ENCODE data around the gene KRTAP4-5. TPM values are rescaled to one million over a fixed set of nuclear protein-coding genes. Genes with fewer than 3 reads are reported as not detected.
"Not testable (repeated sequence)": the region's sequence is repeated elsewhere in the genome, so short reads cannot be mapped to it uniquely, and the experiment has no call there.

KRTAP4-5 gene
- total RNA-seq, 2 experiments from 2014 or later, result not detected

- CTCF ChIA-PET; H3K27ac Mint-ChIP-seq; H3K4me3 Mint-ChIP-seq; H3K4me1 Mint-ChIP-seq; DNase-seq; H3K36me3 Mint-ChIP-seq (ENCODE audit: low read depth); H3K27me3 Mint-ChIP-seq; POLR2A ChIA-PET: not testable (repeated sequence)
- peaks cover 15% of the 10 kb centered on the region for H3K9me3 Mint-ChIP-seq
These were observed 9.8 kb downstream of the KRTAP4-5 start for GRCh38 chr17:41139865-41140264.

GRCh38 chr17:41133880-41134735 is 15.5 kb downstream of the KRTAP4-5 start:
- no peak for DNase-seq
- POLR2A ChIA-PET, result no interaction called here
- CTCF ChIA-PET, result no interaction called here
- Mint-ChIP-seq H3K9me3 (peaks cover 2% of the 10 kb centered on the region), H3K27me3 (peaks cover 2% of the 10 kb centered on the region), H3K36me3 (ENCODE audit: low read depth) (no peaks in the 10 kb centered on the region), H3K27ac (no peak overlapping the region), H3K4me3 (no peak overlapping the region), H3K4me1 (no peaks in the 10 kb centered on the region)

DNA sequence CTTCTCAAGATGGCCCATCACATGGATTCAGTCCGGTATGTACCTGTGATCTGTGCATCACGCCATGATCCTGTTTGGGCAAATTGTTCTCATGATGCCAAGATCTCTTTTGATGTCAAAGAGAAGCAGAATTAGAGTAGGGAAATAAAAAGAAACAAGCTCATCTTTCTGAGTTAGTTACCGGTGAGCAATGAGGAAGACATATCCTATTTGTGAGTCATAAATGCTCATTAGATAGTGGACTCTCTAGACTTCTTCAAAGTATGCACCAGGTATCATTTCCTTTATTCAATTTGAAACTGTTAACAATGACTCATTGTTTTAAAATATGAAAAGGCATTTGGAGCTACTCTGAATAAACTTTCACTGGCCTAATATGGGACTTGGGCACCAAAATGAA is 17.6 kb downstream of the KRTAP4-5 start:
- no peaks in the 10 kb centered on the region for H3K36me3 Mint-ChIP-seq (ENCODE audit: low read depth)
- no peak overlapping the region for H3K27ac Mint-ChIP-seq

GRCh38 chr17:41127371-41127770 is 22.3 kb downstream of the KRTAP4-5 start:
- Mint-ChIP-seq H3K4me3 (no peak overlapping the region), H3K4me1 (peaks cover 8% of the 10 kb centered on the region), H3K27me3 (peaks cover 4% of the 10 kb centered on the region), H3K27ac (no peak overlapping the region), H3K9me3 (no peaks in the 10 kb centered on the region), H3K36me3 (ENCODE audit: low read depth) (no peaks in the 10 kb centered on the region)
- DNase-seq, result no peak
- CTCF ChIA-PET, result no interaction called here
- POLR2A ChIA-PET, result no interaction called here

More for the DNA sequence above, 17.6 kb downstream of the KRTAP4-5 start:
- Mint-ChIP-seq H3K27me3 (no peaks in the 10 kb centered on the region), H3K9me3 (no peaks in the 10 kb centered on the region), H3K4me1 (no peaks in the 10 kb centered on the region), H3K4me3 (no peak overlapping the region)
- CTCF ChIA-PET, result no interaction called here
- POLR2A ChIA-PET, result no interaction called here
- no peak for DNase-seq

- H3K9me3 Mint-ChIP-seq, result no peaks in the 10 kb centered on the region
- POLR2A ChIA-PET, result no interaction called here
- H3K4me3 Mint-ChIP-seq, result no peak overlapping the region
These were observed 23.2 kb downstream of the KRTAP4-5 start for GRCh38 chr17:41126412-41126811.

DNA sequence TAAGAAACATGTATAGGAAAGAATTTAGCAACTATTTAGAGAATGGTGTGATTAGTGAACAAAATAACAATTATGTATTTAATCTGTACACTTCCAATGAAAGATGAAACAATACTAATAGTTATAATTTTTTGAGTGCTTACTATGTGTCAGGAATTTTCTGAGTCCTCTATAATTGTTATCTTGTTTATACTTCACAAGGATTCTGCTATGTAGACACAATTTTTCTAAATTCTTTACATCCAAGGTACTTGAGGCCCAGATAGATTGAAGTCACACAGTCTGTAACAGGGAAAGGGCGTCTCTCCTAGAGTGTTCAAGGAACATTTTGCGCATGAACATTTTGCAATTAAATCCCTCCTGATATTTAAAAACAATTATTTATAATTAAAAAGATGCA is 24.6 kb downstream of the KRTAP4-5 start:
- ChIA-PET CTCF (no interaction called here), POLR2A (no interaction called here)
- Mint-ChIP-seq H3K27me3 (peaks cover 4% of the 10 kb centered on the region), H3K4me3 (no peak overlapping the region), H3K4me1 (peaks cover 12% of the 10 kb centered on the region), H3K27ac (no peak overlapping the region), H3K9me3 (peaks cover 1% of the 10 kb centered on the region), H3K36me3 (ENCODE audit: low read depth) (no peaks in the 10 kb centered on the region)
- no peak for DNase-seq

More at GRCh38 chr17:41126412-41126811, 23.2 kb downstream of the KRTAP4-5 start:
- CTCF ChIA-PET, result no interaction called here
- Mint-ChIP-seq H3K27me3 (peaks cover 4% of the 10 kb centered on the region), H3K4me1 (peaks cover 8% of the 10 kb centered on the region), H3K27ac (no peak overlapping the region), H3K36me3 (ENCODE audit: low read depth) (no peaks in the 10 kb centered on the region)
- DNase-seq, result no peak

GRCh38 chr17:41123991-41124371 is 25.6 kb downstream of the KRTAP4-5 start, which contains the start of gene KRTAP4-12:
TSS of gene KRTAP4-12 (minus strand) at chr17:41124182. CDS start at chr17:41124122, 60 bp downstream.
- H3K4me1 Mint-ChIP-seq, result peaks cover 12% of the 10 kb centered on the region
- POLR2A ChIA-PET; DNase-seq; CTCF ChIA-PET; H3K4me3 Mint-ChIP-seq; H3K9me3 Mint-ChIP-seq; H3K36me3 Mint-ChIP-seq (ENCODE audit: low read depth); H3K27ac Mint-ChIP-seq; H3K27me3 Mint-ChIP-seq: not testable (repeated sequence)

- H3K9me3 Mint-ChIP-seq; H3K27me3 Mint-ChIP-seq; CTCF ChIA-PET; H3K4me3 Mint-ChIP-seq; H3K36me3 Mint-ChIP-seq (ENCODE audit: low read depth); DNase-seq; POLR2A ChIA-PET; H3K27ac Mint-ChIP-seq: not testable (repeated sequence)
- peaks cover 12% of the 10 kb centered on the region for H3K4me1 Mint-ChIP-seq
These were observed 26.2 kb downstream of the KRTAP4-5 start for GRCh38 chr17:41123292-41123990.

- Mint-ChIP-seq H3K9me3 (peaks cover 1% of the 10 kb centered on the region), H3K36me3 (ENCODE audit: low read depth) (no peaks in the 10 kb centered on the region), H3K4me3 (no peak overlapping the region), H3K27ac (no peak overlapping the region), H3K4me1 (peaks cover 12% of the 10 kb centered on the region), H3K27me3 (peaks cover 9% of the 10 kb centered on the region)
- DNase-seq, result no peak
- ChIA-PET POLR2A (no interaction called here), CTCF (no interaction called here)
These were observed 27.9 kb downstream of the KRTAP4-5 start for GRCh38 chr17:41121742-41122141.

DNA sequence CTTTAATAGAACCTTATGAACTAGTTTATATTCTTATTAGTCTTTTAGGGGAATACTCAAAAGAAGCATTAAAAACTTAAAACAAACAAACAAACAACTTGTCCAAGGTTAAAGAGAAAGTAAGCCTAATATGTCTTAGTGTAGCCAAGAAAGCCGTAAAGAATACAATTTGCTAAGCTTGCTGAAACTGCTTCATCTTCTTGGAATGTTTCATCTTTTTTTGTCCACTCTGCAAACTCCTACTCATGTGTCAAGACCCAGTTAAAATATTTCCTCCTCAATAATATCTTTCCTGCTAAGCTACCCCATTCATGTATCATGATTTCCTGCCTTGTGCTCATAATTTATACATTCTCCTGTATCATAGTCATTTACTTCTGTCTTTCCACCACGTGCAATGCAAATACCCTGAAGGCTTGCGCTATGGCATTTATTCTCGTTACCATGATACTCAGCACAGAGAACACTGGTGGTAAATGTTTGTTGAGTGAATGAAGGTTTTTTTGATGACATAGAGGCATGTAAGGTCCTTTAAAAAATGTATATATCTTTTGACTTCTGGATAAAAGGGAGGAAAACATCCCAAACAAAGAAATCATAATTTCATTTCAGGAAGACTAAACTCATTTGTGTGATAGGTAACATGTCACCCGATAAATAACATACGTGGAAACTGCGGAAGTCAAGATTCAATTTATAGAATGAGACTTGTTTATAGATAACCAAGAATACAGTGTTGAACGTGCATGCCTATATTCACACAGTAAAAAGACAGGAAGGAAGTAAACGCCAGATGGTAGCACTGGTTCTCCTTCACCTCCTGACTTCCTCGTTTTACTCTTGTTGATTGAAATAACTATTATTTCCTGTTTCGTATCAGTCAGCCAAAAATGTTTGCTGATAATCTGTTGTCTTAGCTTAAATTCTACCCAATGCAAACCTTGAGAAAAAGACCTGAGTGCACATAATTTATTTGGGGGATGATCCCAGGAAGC is 29.6 kb downstream of the KRTAP4-5 start:
- H3K4me1 Mint-ChIP-seq; H3K27ac Mint-ChIP-seq; CTCF ChIA-PET; POLR2A ChIA-PET; H3K36me3 Mint-ChIP-seq (ENCODE audit: low read depth); H3K4me3 Mint-ChIP-seq; DNase-seq; H3K9me3 Mint-ChIP-seq: not testable (repeated sequence)
- peaks cover 14% of the 10 kb centered on the region for H3K27me3 Mint-ChIP-seq

DNA sequence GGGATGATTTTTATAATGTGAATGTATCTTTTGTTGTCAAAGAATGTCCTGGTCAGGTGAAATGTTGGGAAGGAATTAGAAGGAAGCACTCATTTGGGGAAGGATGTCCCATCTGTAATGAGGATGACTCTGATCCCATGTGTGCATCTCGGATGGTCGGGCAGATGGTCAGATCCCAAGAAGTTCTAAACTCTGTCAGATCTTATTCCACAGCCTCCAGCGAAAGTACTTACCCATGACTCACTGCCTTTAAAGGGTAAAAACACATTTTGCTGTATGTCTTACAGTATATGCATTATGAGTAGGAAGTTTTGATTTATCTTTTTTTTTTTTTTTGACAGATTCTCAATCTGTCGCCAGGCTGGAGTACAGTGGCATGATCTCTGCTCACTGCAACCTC is 30.9 kb downstream of the KRTAP4-5 start:
- ChIA-PET CTCF (no interaction called here), POLR2A (no interaction called here)
- no peaks in the 10 kb centered on the region for H3K36me3 Mint-ChIP-seq (ENCODE audit: low read depth)
- no peak overlapping the region for H3K4me3 Mint-ChIP-seq
- no peak for DNase-seq
- H3K4me1 Mint-ChIP-seq, result peaks cover 7% of the 10 kb centered on the region
- H3K9me3 Mint-ChIP-seq, result peaks cover 1% of the 10 kb centered on the region
- H3K27ac Mint-ChIP-seq, result no peak overlapping the region
- H3K27me3 Mint-ChIP-seq, result peaks cover 14% of the 10 kb centered on the region

- CTCF ChIA-PET, result not testable (repeated sequence)
These were observed 31.7 kb downstream of the KRTAP4-5 start, which contains the start of gene KRTAP4-11 for GRCh38 chr17:41117846-41118386. TSS of gene KRTAP4-11 (minus strand) at chr17:41118373. CDS start at chr17:41118315, 58 bp downstream.

GRCh38 chr17:41116297-41116696 is 33.3 kb downstream of the KRTAP4-5 start:
- H3K4me3 Mint-ChIP-seq, result no peak overlapping the region
- peaks cover 2% of the 10 kb centered on the region for H3K9me3 Mint-ChIP-seq
- no peak overlapping the region for H3K27ac Mint-ChIP-seq
- ChIA-PET CTCF (no interaction called here), POLR2A (no interaction called here)
- no peaks in the 10 kb centered on the region for H3K36me3 Mint-ChIP-seq (ENCODE audit: low read depth)
- peaks cover 4% of the 10 kb centered on the region for H3K4me1 Mint-ChIP-seq
- peaks cover 10% of the 10 kb centered on the region for H3K27me3 Mint-ChIP-seq
- no peak for DNase-seq

More at GRCh38 chr17:41117846-41118386, 31.7 kb downstream of the KRTAP4-5 start, which contains the start of gene KRTAP4-11:
- H3K27ac Mint-ChIP-seq; H3K4me3 Mint-ChIP-seq; DNase-seq; H3K4me1 Mint-ChIP-seq; H3K9me3 Mint-ChIP-seq; H3K36me3 Mint-ChIP-seq (ENCODE audit: low read depth); H3K27me3 Mint-ChIP-seq; POLR2A ChIA-PET: not testable (repeated sequence)
